Type B pancreatic cell (in vitro differentiated cells): ENCODE results near the gene ASCL1. TPM values are rescaled to one million over a fixed set of nuclear protein-coding genes. Genes with fewer than 3 reads are reported as not detected.

ENCODE experiments used
- DNase-seq: peaks from one replicate; pipeline ENCODE4 v3.0.0; 2021; ENCODE audit warnings: mixed read lengths; ENCODE audit not compliant: unreplicated experiment; ENCODE audit errors: extremely low spot score
- H3K27ac Mint-ChIP-seq: 2 replicates; pipeline ENCODE4 v1.8.0; 2021; ENCODE audit warnings: mild to moderate bottlenecking, mixed read lengths
- H3K27me3 Mint-ChIP-seq: 2 replicates; pipeline ENCODE4 v1.8.0; 2021; ENCODE audit warnings: mixed read lengths
- H3K36me3 Mint-ChIP-seq: 2 replicates; pipeline ENCODE4 v1.8.0; 2021; ENCODE audit warnings: mixed read lengths
- H3K4me1 Mint-ChIP-seq: one replicate; pipeline ENCODE4 v1.8.0; 2021; ENCODE audit warnings: mixed read lengths; ENCODE audit not compliant: unreplicated experiment
- H3K4me3 Mint-ChIP-seq: 2 replicates; pipeline ENCODE4 v1.8.0; 2021; ENCODE audit warnings: mild to moderate bottlenecking, mixed read lengths
- H3K9me3 Mint-ChIP-seq: 2 replicates; pipeline ENCODE4 v1.8.0; 2021; ENCODE audit warnings: mixed read lengths
- total RNA-seq: library from RNA; stranded (reverse); gene quantifications from 2 replicates; pipeline ENCODE4 v1.2.1, GENCODE V29; 2021; ENCODE audit warnings: low replicate concordance
- TF ChIP-seq, protein P1 (sequence below): fragments of 200-600 bp; sonication (generic); conservative IDR thresholded peaks from 2 replicates; pipeline ENCODE4 v1.5.0; 2021; ENCODE audit warnings: antibody characterized with exemption, mild to moderate bottlenecking

Gene ASCL1
- total RNA-seq, 1 donor from 2014 or later = 7.5 TPM

GRCh38 chr12:102956738-102957327 lies 641 bp upstream of the ASCL1 start:
- H3K4me3 Mint-ChIP-seq = peak overlapping the region; percentile 85
- no peaks in the 10 kb centered on the region for H3K36me3 Mint-ChIP-seq
- DNase-seq = no peak
- H3K9me3 Mint-ChIP-seq = no peaks in the 10 kb centered on the region
- TF ChIP-seq, protein P1, sequence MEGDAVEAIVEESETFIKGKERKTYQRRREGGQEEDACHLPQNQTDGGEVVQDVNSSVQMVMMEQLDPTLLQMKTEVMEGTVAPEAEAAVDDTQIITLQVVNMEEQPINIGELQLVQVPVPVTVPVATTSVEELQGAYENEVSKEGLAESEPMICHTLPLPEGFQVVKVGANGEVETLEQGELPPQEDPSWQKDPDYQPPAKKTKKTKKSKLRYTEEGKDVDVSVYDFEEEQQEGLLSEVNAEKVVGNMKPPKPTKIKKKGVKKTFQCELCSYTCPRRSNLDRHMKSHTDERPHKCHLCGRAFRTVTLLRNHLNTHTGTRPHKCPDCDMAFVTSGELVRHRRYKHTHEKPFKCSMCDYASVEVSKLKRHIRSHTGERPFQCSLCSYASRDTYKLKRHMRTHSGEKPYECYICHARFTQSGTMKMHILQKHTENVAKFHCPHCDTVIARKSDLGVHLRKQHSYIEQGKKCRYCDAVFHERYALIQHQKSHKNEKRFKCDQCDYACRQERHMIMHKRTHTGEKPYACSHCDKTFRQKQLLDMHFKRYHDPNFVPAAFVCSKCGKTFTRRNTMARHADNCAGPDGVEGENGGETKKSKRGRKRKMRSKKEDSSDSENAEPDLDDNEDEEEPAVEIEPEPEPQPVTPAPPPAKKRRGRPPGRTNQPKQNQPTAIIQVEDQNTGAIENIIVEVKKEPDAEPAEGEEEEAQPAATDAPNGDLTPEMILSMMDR = no peak
- peaks cover 23% of the 10 kb centered on the region for H3K4me1 Mint-ChIP-seq
- H3K27ac Mint-ChIP-seq = no peak overlapping the region
- H3K27me3 Mint-ChIP-seq = peaks cover 96% of the 10 kb centered on the region

DNA sequence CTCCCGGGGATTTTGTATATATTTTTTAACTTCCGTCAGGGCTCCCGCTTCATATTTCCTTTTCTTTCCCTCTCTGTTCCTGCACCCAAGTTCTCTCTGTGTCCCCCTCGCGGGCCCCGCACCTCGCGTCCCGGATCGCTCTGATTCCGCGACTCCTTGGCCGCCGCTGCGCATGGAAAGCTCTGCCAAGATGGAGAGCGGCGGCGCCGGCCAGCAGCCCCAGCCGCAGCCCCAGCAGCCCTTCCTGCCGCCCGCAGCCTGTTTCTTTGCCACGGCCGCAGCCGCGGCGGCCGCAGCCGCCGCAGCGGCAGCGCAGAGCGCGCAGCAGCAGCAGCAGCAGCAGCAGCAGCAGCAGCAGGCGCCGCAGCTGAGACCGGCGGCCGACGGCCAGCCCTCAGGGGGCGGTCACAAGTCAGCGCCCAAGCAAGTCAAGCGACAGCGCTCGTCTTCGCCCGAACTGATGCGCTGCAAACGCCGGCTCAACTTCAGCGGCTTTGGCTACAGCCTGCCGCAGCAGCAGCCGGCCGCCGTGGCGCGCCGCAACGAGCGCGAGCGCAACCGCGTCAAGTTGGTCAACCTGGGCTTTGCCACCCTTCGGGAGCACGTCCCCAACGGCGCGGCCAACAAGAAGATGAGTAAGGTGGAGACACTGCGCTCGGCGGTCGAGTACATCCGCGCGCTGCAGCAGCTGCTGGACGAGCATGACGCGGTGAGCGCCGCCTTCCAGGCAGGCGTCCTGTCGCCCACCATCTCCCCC lies 777 bp downstream of the ASCL1 start:
- no peak for DNase-seq
- TF ChIP-seq, protein P1 = peak; percentile 14
- H3K27me3 Mint-ChIP-seq = peaks cover 96% of the 10 kb centered on the region
- H3K27ac Mint-ChIP-seq = no peak overlapping the region
- no peaks in the 10 kb centered on the region for H3K9me3 Mint-ChIP-seq
- no peaks in the 10 kb centered on the region for H3K36me3 Mint-ChIP-seq
- H3K4me1 Mint-ChIP-seq = peaks cover 18% of the 10 kb centered on the region
- H3K4me3 Mint-ChIP-seq = peak overlapping the region; percentile 91

- no peak for DNase-seq
- Mint-ChIP-seq H3K36me3 (peaks cover 1% of the 10 kb centered on the region), H3K9me3 (peaks cover under 1% of the 10 kb centered on the region), H3K4me1 (peaks cover 18% of the 10 kb centered on the region), H3K4me3 (peak overlapping the region; percentile 69), H3K27me3 (peaks cover 96% of the 10 kb centered on the region), H3K27ac (no peak overlapping the region)
- TF ChIP-seq, protein P1 = no peak
These were observed 1.3 kb downstream of the ASCL1 start for GRCh38 chr12:102958830-102959176.

- TF ChIP-seq, protein P1 = no peak
- Mint-ChIP-seq H3K27me3 (peaks cover 96% of the 10 kb centered on the region), H3K4me1 (peaks cover 18% of the 10 kb centered on the region), H3K36me3 (peaks cover 5% of the 10 kb centered on the region), H3K4me3 (peak overlapping the region; percentile 69), H3K9me3 (peaks cover 4% of the 10 kb centered on the region), H3K27ac (no peak overlapping the region)
- DNase-seq = no peak
These were observed 1.9 kb downstream of the ASCL1 start for GRCh38 chr12:102959391-102959790.

DNA sequence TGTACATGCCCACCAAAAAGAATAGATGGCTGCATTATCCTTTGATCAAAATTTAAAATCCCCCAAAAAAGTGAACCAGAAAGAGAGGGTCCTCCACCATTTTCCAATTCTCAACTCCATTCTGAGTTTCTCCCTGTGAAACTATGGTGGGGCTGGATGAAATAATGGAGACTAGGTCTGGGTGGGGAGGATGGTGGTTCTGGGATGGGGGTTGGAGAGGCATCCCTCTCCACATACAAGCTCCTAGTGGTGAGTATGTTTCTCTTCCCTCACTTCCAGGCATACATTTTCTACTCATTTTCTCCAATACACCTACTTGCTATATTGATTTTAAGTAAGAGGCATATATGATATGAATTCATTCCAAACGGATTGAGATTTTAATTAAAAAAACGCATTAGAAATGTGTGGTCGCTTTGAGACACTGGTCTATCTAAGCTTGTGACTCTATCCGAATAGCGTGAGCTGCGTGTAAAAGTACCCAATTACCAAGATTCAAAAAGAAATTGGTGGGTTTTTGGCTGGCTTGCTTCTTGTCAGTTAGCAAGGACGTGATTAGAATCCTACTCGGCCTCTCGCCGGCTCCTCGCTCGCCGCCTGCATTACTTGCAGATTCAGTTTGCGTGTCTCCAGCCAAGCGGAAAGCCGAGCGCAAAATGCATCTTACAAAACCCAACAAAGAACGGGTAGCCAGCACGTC lies 3.4 kb downstream of the ASCL1 start:
- peak overlapping the region; percentile 74 for H3K4me3 Mint-ChIP-seq
- H3K4me1 Mint-ChIP-seq = peaks cover 24% of the 10 kb centered on the region
- peaks cover 96% of the 10 kb centered on the region for H3K27me3 Mint-ChIP-seq
- H3K27ac Mint-ChIP-seq = no peak overlapping the region
- H3K9me3 Mint-ChIP-seq = peaks cover 4% of the 10 kb centered on the region
- TF ChIP-seq, protein P1 = peak; percentile 52
- peaks cover 5% of the 10 kb centered on the region for H3K36me3 Mint-ChIP-seq
- DNase-seq = no peak
